ENCODE measurements around the gene SETD4. TPM values are rescaled to one million over a fixed set of nuclear protein-coding genes. Genes with fewer than 3 reads are reported as not detected.
"Not testable (repeated sequence)": the region's sequence is repeated elsewhere in the genome, so short reads cannot be mapped to it uniquely, and the experiment has no call there.

Gene SETD4
- polyA plus RNA-seq, result 10 to 100 TPM in 1 of 2 donors, 1 to 10 TPM in 1; 9.1 to 13.7 TPM

GRCh38 chr21:36060159-36060921 lies at the start of gene SETD4:
TSS of gene SETD4 (minus strand) at chr21:36060526. CDS start at chr21:36058888, 1,638 bp downstream.
- no peaks in the 10 kb centered on the region for H3K27me3 ChIP-seq (ENCODE audit: control insufficient read depth in 1 of 2, insufficient read depth in 2 of 2, low read length in 2 of 2)
- H3K4me3 ChIP-seq (ENCODE audit: low read depth in 1 of 2, low read length in 2 of 2), result peak within 1 kb of the TSS; percentile 71 to 99
- no peaks in the 10 kb centered on the region for H3K9me3 ChIP-seq (ENCODE audit: control insufficient read depth in 2 of 2, insufficient read depth in 1 of 2, low read depth in 1 of 2, low read length in 1 of 2)
- H3K36me3 ChIP-seq (ENCODE audit: control insufficient read depth in 2 of 2, insufficient read depth in 2 of 2, low read length in 1 of 2), result peaks cover 3 to 13% of the 10 kb centered on the region in 2 donors
- H3K27ac ChIP-seq (ENCODE audit: low read depth in 2 of 2, low read length in 1 of 2), result peak within 1 kb of the TSS; percentile 91 to 96
- 0% methylated on average over 57 of the region's 57 CpGs for WGBS, 2 donors
- H3K4me1 ChIP-seq (ENCODE audit: control insufficient read depth in 2 of 2, insufficient read depth in 2 of 2, low read length in 1 of 2), result no peaks in the 10 kb centered on the region

- WGBS, 2 donors, result 94 to 95% methylated on average over 10 of the region's 10 CpGs
- Histone ChIP-seq H3K27me3 (ENCODE audit: control insufficient read depth in 1 of 2, insufficient read depth in 2 of 2, low read length in 2 of 2) (no peaks in the 10 kb centered on the region), H3K4me1 (ENCODE audit: control insufficient read depth in 2 of 2, insufficient read depth in 2 of 2, low read length in 1 of 2) (peaks cover 0 to 3% of the 10 kb centered on the region in 2 donors), H3K36me3 (ENCODE audit: control insufficient read depth in 2 of 2, insufficient read depth in 2 of 2, low read length in 1 of 2) (no peaks in the 10 kb centered on the region), H3K4me3 (ENCODE audit: low read depth in 1 of 2, low read length in 2 of 2) (no peak overlapping the region), H3K9me3 (ENCODE audit: control insufficient read depth in 2 of 2, insufficient read depth in 1 of 2, low read depth in 1 of 2, low read length in 1 of 2) (no peaks in the 10 kb centered on the region), H3K27ac (ENCODE audit: low read depth in 2 of 2, low read length in 1 of 2) (no peak overlapping the region)
These were observed 49.5 kb upstream of the SETD4 start for GRCh38 chr21:36109868-36110267.

- Histone ChIP-seq H3K4me1 (ENCODE audit: control insufficient read depth in 2 of 2, insufficient read depth in 2 of 2, low read length in 1 of 2) (no peaks in the 10 kb centered on the region), H3K27ac (ENCODE audit: low read depth in 2 of 2, low read length in 1 of 2) (no peak overlapping the region), H3K27me3 (ENCODE audit: control insufficient read depth in 1 of 2, insufficient read depth in 2 of 2, low read length in 2 of 2) (no peaks in the 10 kb centered on the region), H3K4me3 (ENCODE audit: low read depth in 1 of 2, low read length in 2 of 2) (no peak overlapping the region), H3K36me3 (ENCODE audit: control insufficient read depth in 2 of 2, insufficient read depth in 2 of 2, low read length in 1 of 2) (no peaks in the 10 kb centered on the region), H3K9me3 (ENCODE audit: control insufficient read depth in 2 of 2, insufficient read depth in 1 of 2, low read depth in 1 of 2, low read length in 1 of 2) (no peaks in the 10 kb centered on the region)
- WGBS, 2 donors, result 74 to 78% methylated on average over 4 of the region's 4 CpGs
These were observed 45.1 kb upstream of the SETD4 start for GRCh38 chr21:36105327-36105842.

- Histone ChIP-seq H3K4me1 (ENCODE audit: control insufficient read depth in 2 of 2, insufficient read depth in 2 of 2, low read length in 1 of 2) (no peaks in the 10 kb centered on the region), H3K36me3 (ENCODE audit: control insufficient read depth in 2 of 2, insufficient read depth in 2 of 2, low read length in 1 of 2) (no peaks in the 10 kb centered on the region), H3K27ac (ENCODE audit: low read depth in 2 of 2, low read length in 1 of 2) (peak overlapping the region; percentile 41 to 65), H3K4me3 (ENCODE audit: low read depth in 1 of 2, low read length in 2 of 2) (no peak overlapping the region), H3K9me3 (ENCODE audit: control insufficient read depth in 2 of 2, insufficient read depth in 1 of 2, low read depth in 1 of 2, low read length in 1 of 2) (no peaks in the 10 kb centered on the region), H3K27me3 (ENCODE audit: control insufficient read depth in 1 of 2, insufficient read depth in 2 of 2, low read length in 2 of 2) (no peaks in the 10 kb centered on the region)
- WGBS, 2 donors, result 41% methylated on average over 29 of the region's 29 CpGs
These were observed 44.3 kb upstream of the SETD4 start for GRCh38 chr21:36104317-36105300.

GRCh38 chr21:36103434-36103833 lies 43.1 kb upstream of the SETD4 start:
- no peak overlapping the region for H3K4me3 ChIP-seq (ENCODE audit: low read depth in 1 of 2, low read length in 2 of 2)
- H3K9me3 ChIP-seq (ENCODE audit: control insufficient read depth in 2 of 2, insufficient read depth in 1 of 2, low read depth in 1 of 2, low read length in 1 of 2), result no peaks in the 10 kb centered on the region
- H3K27me3 ChIP-seq (ENCODE audit: control insufficient read depth in 1 of 2, insufficient read depth in 2 of 2, low read length in 2 of 2), result no peaks in the 10 kb centered on the region
- H3K36me3 ChIP-seq (ENCODE audit: control insufficient read depth in 2 of 2, insufficient read depth in 2 of 2, low read length in 1 of 2), result no peaks in the 10 kb centered on the region
- no peaks in the 10 kb centered on the region for H3K4me1 ChIP-seq (ENCODE audit: control insufficient read depth in 2 of 2, insufficient read depth in 2 of 2, low read length in 1 of 2)
- H3K27ac ChIP-seq (ENCODE audit: low read depth in 2 of 2, low read length in 1 of 2), result no peak overlapping the region

GRCh38 chr21:36100971-36101641 lies 40.8 kb upstream of the SETD4 start:
- no peaks in the 10 kb centered on the region for H3K4me1 ChIP-seq (ENCODE audit: control insufficient read depth in 2 of 2, insufficient read depth in 2 of 2, low read length in 1 of 2)
- no peaks in the 10 kb centered on the region for H3K36me3 ChIP-seq (ENCODE audit: control insufficient read depth in 2 of 2, insufficient read depth in 2 of 2, low read length in 1 of 2)
- no peaks in the 10 kb centered on the region for H3K27me3 ChIP-seq (ENCODE audit: control insufficient read depth in 1 of 2, insufficient read depth in 2 of 2, low read length in 2 of 2)
- H3K9me3 ChIP-seq (ENCODE audit: control insufficient read depth in 2 of 2, insufficient read depth in 1 of 2, low read depth in 1 of 2, low read length in 1 of 2), result no peaks in the 10 kb centered on the region
- no peak overlapping the region for H3K27ac ChIP-seq (ENCODE audit: low read depth in 2 of 2, low read length in 1 of 2)
- 56 to 59% methylated on average over 6 of the region's 6 CpGs for WGBS, 2 donors
- H3K4me3 ChIP-seq (ENCODE audit: low read depth in 1 of 2, low read length in 2 of 2), result no peak overlapping the region

GRCh38 chr21:36099695-36100211 lies 39.4 kb upstream of the SETD4 start:
- not testable (repeated sequence) for H3K27me3 ChIP-seq (ENCODE audit: control insufficient read depth in 1 of 2, insufficient read depth in 2 of 2, low read length in 2 of 2); H3K4me1 ChIP-seq (ENCODE audit: control insufficient read depth in 2 of 2, insufficient read depth in 2 of 2, low read length in 1 of 2); H3K36me3 ChIP-seq (ENCODE audit: control insufficient read depth in 2 of 2, insufficient read depth in 2 of 2, low read length in 1 of 2); H3K4me3 ChIP-seq (ENCODE audit: low read depth in 1 of 2, low read length in 2 of 2); H3K27ac ChIP-seq (ENCODE audit: low read depth in 2 of 2, low read length in 1 of 2); H3K9me3 ChIP-seq (ENCODE audit: control insufficient read depth in 2 of 2, insufficient read depth in 1 of 2, low read depth in 1 of 2, low read length in 1 of 2)
- 69 to 70% methylated on average over 13 of the region's 13 CpGs for WGBS, 2 donors

- Histone ChIP-seq H3K36me3 (ENCODE audit: control insufficient read depth in 2 of 2, insufficient read depth in 2 of 2, low read length in 1 of 2) (no peaks in the 10 kb centered on the region), H3K4me1 (ENCODE audit: control insufficient read depth in 2 of 2, insufficient read depth in 2 of 2, low read length in 1 of 2) (no peaks in the 10 kb centered on the region), H3K27me3 (ENCODE audit: control insufficient read depth in 1 of 2, insufficient read depth in 2 of 2, low read length in 2 of 2) (no peaks in the 10 kb centered on the region), H3K9me3 (ENCODE audit: control insufficient read depth in 2 of 2, insufficient read depth in 1 of 2, low read depth in 1 of 2, low read length in 1 of 2) (no peaks in the 10 kb centered on the region), H3K4me3 (ENCODE audit: low read depth in 1 of 2, low read length in 2 of 2) (no peak overlapping the region), H3K27ac (ENCODE audit: low read depth in 2 of 2, low read length in 1 of 2) (no peak overlapping the region)
- WGBS, 2 donors, result 77 to 97% methylated on average over 3 of the region's 3 CpGs
These were observed 38.7 kb upstream of the SETD4 start for GRCh38 chr21:36099000-36099399.

GRCh38 chr21:36098182-36098532 lies 37.8 kb upstream of the SETD4 start:
- Histone ChIP-seq H3K27ac (ENCODE audit: low read depth in 2 of 2, low read length in 1 of 2) (no peak overlapping the region), H3K27me3 (ENCODE audit: control insufficient read depth in 1 of 2, insufficient read depth in 2 of 2, low read length in 2 of 2) (no peaks in the 10 kb centered on the region), H3K4me3 (ENCODE audit: low read depth in 1 of 2, low read length in 2 of 2) (no peak overlapping the region), H3K4me1 (ENCODE audit: control insufficient read depth in 2 of 2, insufficient read depth in 2 of 2, low read length in 1 of 2) (no peaks in the 10 kb centered on the region), H3K36me3 (ENCODE audit: control insufficient read depth in 2 of 2, insufficient read depth in 2 of 2, low read length in 1 of 2) (no peaks in the 10 kb centered on the region), H3K9me3 (ENCODE audit: control insufficient read depth in 2 of 2, insufficient read depth in 1 of 2, low read depth in 1 of 2, low read length in 1 of 2) (no peaks in the 10 kb centered on the region)
- WGBS, 2 donors, result 56 to 66% methylated on average over 2 of the region's 2 CpGs

Data from esophagus (tissue), 2 donors.